SK-N-MC (cell line): Measurements from ENCODE around the gene MRTFA.
"Not testable (repeated sequence)": the region's sequence is repeated elsewhere in the genome, so short reads cannot be mapped to it uniquely, and the experiment has no call there.

Source experiments
- DNase-seq: peaks from one replicate; pipeline ENCODE4 v3.0.0-alpha.2; 2011; ENCODE audit warnings: low read depth, low spot score
- H3K27ac ChIP-seq: fragments of 200-600 bp; sonication (generic); 2 replicates; pipeline ENCODE4 v1.5.1; 2016; ENCODE audit warnings: mixed run types
- H3K36me3 ChIP-seq: fragments of 200-600 bp; sonication (generic); 2 replicates; pipeline ENCODE4 v1.6.1; 2017; ENCODE audit warnings: antibody characterized with exemption, low read length, mixed read lengths; ENCODE audit not compliant: insufficient read depth
- H3K4me3 ChIP-seq: fragments of 200-600 bp; sonication (generic); 2 replicates; pipeline ENCODE4 v1.5.1; 2016
- H3K9ac ChIP-seq: fragments of 200-600 bp; sonication (generic); 2 replicates; pipeline ENCODE4 v1.8.0; 2017; ENCODE audit warnings: mixed run types, mixed read lengths; ENCODE audit not compliant: insufficient read length
- H3K9me3 ChIP-seq: fragments of 200-600 bp; sonication (generic); 2 replicates; pipeline ENCODE4 v1.6.1; 2017; ENCODE audit warnings: low read depth, mild to moderate bottlenecking, antibody characterized with exemption, low read length, moderate library complexity, mixed read lengths
- EZH2 ChIP-seq: fragments of 200-600 bp; sonication (generic); IDR thresholded peaks from one replicate; pipeline ENCODE4 v1.6.1; 2017; ENCODE audit warnings: antibody characterized with exemption
- FOXP2 ChIP-seq: optimal IDR thresholded peaks from 2 replicates; pipeline ENCODE3; 2011; ENCODE audit warnings: mild to moderate bottlenecking, moderate library complexity; ENCODE audit not compliant: insufficient read depth; ENCODE audit errors: extremely low read length, control extremely low read depth
- POLR2AphosphoS5 ChIP-seq: IDR thresholded peaks from 2 replicates; pipeline ENCODE4 v1.6.1; 2012; ENCODE audit warnings: mild to moderate bottlenecking, low read depth, low read length, borderline replicate concordance

Gene MRTFA

GRCh38 chr22:40668611-40669411 lies 32.3 kb upstream of the MRTFA start:
- TF ChIP-seq FOXP2 (no peak), POLR2AphosphoS5 (no peak), EZH2 (no peak)
- H3K9me3 ChIP-seq: no peaks in the 10 kb centered on the region

GRCh38 chr22:40666151-40666848 lies 29.8 kb upstream of the MRTFA start:
- no peak for DNase-seq
- no peak overlapping the region for H3K4me3 ChIP-seq
- H3K27ac ChIP-seq: no peak overlapping the region
- TF ChIP-seq EZH2 (no peak), FOXP2 (no peak), POLR2AphosphoS5 (no peak)
- H3K9ac ChIP-seq: no peak overlapping the region
- H3K36me3 ChIP-seq: no peaks in the 10 kb centered on the region
- H3K9me3 ChIP-seq: no peaks in the 10 kb centered on the region

More at GRCh38 chr22:40668611-40669411, 32.3 kb upstream of the MRTFA start:
- Histone ChIP-seq H3K4me3 (no peak overlapping the region), H3K9ac (no peak overlapping the region), H3K36me3 (no peaks in the 10 kb centered on the region), H3K27ac (no peak overlapping the region)
- no peak for DNase-seq

DNA sequence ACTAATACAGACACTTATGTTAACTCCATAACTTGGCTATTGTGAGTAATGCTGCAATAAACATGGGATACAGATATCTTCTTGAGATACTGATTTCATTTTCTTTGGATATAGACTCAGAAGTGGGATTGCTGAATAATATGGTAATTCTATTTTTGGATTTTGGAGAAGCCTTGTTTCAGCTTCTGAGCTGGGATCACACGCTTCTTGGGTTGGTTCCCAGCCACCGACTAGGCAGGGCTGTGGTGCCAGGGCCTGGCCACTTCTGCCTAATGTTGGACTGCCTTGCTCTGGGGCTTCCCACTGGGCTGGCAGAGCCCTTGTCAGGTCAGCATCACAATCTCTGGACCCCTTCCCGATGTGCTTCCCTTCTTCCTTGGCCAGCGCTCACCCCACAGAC lies 28.8 kb upstream of the MRTFA start:
- Histone ChIP-seq H3K9ac (no peak overlapping the region), H3K27ac (no peak overlapping the region)

GRCh38 chr22:40661671-40662070 lies 25.2 kb upstream of the MRTFA start:
- no peak for DNase-seq
- H3K9ac ChIP-seq: no peak overlapping the region
- TF ChIP-seq FOXP2 (no peak), EZH2 (no peak), POLR2AphosphoS5 (no peak)
- H3K9me3 ChIP-seq: no peaks in the 10 kb centered on the region
- H3K36me3 ChIP-seq: no peaks in the 10 kb centered on the region
- H3K27ac ChIP-seq: no peak overlapping the region
- no peak overlapping the region for H3K4me3 ChIP-seq

More for the DNA sequence above, 28.8 kb upstream of the MRTFA start:
- H3K9me3 ChIP-seq: no peaks in the 10 kb centered on the region
- no peak for DNase-seq
- no peak overlapping the region for H3K4me3 ChIP-seq
- no peaks in the 10 kb centered on the region for H3K36me3 ChIP-seq
- TF ChIP-seq FOXP2 (no peak), EZH2 (no peak), POLR2AphosphoS5 (no peak)

DNA sequence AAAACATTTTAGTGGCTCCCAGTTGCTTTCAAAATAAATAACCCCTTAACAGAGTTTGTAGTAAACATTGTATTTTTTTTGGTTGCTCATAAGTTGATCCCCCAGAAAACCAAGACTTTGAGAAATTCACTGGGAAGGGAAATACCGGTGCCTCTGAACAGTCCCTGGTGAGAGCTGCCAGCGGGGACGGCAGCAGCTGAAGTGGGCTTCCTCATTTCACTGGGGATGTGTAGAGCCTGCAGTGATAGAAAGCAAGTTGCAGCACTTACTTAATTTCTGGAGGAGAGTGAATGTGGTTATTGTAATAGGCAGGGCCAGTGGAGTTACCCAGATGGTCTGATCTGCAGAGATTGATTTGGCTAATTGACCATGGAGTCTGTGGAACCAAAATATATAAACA lies 24.2 kb upstream of the MRTFA start:
- DNase-seq: no peak
- H3K9me3 ChIP-seq: no peaks in the 10 kb centered on the region
- TF ChIP-seq EZH2 (no peak), FOXP2 (no peak), POLR2AphosphoS5 (no peak)
- no peak overlapping the region for H3K4me3 ChIP-seq
- no peak overlapping the region for H3K9ac ChIP-seq
- no peak overlapping the region for H3K27ac ChIP-seq
- no peaks in the 10 kb centered on the region for H3K36me3 ChIP-seq

GRCh38 chr22:40659166-40659565 lies 22.6 kb upstream of the MRTFA start:
- DNase-seq: no peak

GRCh38 chr22:40656651-40657050 lies 20.1 kb upstream of the MRTFA start:
- H3K9ac ChIP-seq, H3K9me3 ChIP-seq, H3K36me3 ChIP-seq, H3K4me3 ChIP-seq, DNase-seq, H3K27ac ChIP-seq: not testable (repeated sequence)

More at GRCh38 chr22:40659166-40659565, 22.6 kb upstream of the MRTFA start:
- no peak overlapping the region for H3K9ac ChIP-seq
- H3K9me3 ChIP-seq: no peaks in the 10 kb centered on the region
- no peak for TF ChIP-seq EZH2
- no peak for TF ChIP-seq POLR2AphosphoS5
- TF ChIP-seq FOXP2: no peak
- no peaks in the 10 kb centered on the region for H3K36me3 ChIP-seq
- H3K27ac ChIP-seq: no peak overlapping the region
- no peak overlapping the region for H3K4me3 ChIP-seq

DNA sequence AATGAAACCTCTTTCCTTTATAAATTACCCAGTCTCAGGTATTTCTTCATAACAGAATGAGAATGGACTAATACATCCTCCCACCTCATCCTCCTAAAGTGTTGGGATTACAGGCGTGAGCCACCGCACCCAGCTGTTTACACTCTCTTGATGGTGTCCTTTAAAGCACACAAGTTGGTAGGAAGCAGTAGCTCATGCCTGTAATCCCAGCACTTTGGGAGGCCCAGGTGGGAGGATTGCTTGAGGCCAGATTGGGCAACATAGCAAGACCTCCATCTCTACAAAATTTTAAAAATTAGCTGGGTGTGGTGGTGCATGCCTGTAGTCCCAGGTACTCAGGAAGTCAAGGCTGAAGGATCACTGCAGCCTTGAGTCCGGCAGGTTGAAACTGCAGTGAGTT lies 19.4 kb upstream of the MRTFA start:
- not testable (repeated sequence) for H3K4me3 ChIP-seq, DNase-seq, H3K9ac ChIP-seq, H3K36me3 ChIP-seq, H3K9me3 ChIP-seq, H3K27ac ChIP-seq
